HAP-1 (cell line): ENCODE measurements around the gene POM121L12.

ENCODE experiments used
- DNase-seq, 2 experiments: peaks; one replicate each; pipeline ENCODE4 v3.0.0-alpha.2; 2016 to 2020; ENCODE audit warnings: low spot score in 2 of 2
- H3K27me3 ChIP-seq: fragments of 250-450 bp; sonication (Bioruptor Pico); 2 replicates; pipeline ENCODE4 v1.5.1; 2020; ENCODE audit warnings: low read depth, mild to moderate bottlenecking, moderate library complexity
- H3K36me3 ChIP-seq: fragments of 250-450 bp; sonication (Bioruptor Pico); replicated peaks from 2 replicates; pipeline ENCODE4 v1.5.1; 2020; ENCODE audit warnings: mild to moderate bottlenecking
- H3K4me1 ChIP-seq: fragments of 250-450 bp; sonication (Bioruptor Pico); 2 replicates; pipeline ENCODE4 v1.5.1; 2020; ENCODE audit warnings: mild to moderate bottlenecking
- H3K4me3 ChIP-seq: fragments of 250-450 bp; sonication (Bioruptor Pico); 2 replicates; pipeline ENCODE4 v1.5.1; 2020; ENCODE audit warnings: mild to moderate bottlenecking, moderate library complexity
- H3K9me3 ChIP-seq: fragments of 250-450 bp; sonication (Bioruptor Pico); 2 replicates; pipeline ENCODE4 v1.5.1; 2020; ENCODE audit warnings: mild to moderate bottlenecking, moderate library complexity
- in situ Hi-C: fragments of 300-500 bp; cut with MboI; formaldehyde crosslinking; loops from 3 replicates; pipeline ENCODE4 v1.14.3; 2020; ENCODE audit warnings: low sequenced_read_pairs, inconsistent platforms, mixed read lengths

Gene POM121L12

DNA sequence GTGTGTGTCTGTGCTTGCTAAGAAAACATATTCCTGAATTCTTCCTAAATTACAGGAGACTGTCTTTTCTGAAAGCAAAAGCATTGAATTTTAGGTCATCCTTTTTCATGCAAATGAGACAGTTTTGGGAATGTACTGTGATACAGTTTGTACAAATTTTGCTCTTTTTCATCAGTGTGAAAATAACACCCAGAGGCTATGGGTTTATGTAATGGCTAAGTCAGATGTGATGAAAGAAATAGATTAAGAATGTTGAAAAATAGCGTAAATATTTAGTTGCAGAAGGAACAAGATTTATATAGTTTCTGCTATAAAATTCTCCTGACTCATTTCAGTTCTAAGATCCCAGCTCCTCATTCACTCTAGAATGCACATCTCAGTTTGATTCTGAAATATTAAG is 24.6 kb downstream of the POM121L12 start:
- H3K36me3 ChIP-seq: no peaks in the 10 kb centered on the region
- in situ Hi-C loops: no loop called here

DNA sequence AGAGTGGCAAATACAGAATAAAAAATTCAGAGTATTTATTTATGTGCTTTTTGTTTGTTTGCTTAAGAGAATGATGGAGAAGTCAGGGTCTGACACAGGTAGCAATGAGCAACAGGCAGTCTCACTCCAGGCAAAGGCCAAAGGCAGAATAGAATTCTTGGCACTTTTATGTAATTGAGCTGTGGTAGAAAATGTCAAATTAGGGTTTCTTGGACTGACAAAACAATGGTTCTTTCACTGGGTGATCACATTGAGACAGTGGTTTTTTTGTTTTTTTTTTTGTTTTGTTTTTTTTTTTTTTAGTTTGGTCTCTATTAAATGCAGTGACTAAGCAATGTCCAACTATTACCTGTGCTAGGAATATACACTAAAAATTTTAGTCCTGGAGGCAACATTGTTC is 27.4 kb downstream of the POM121L12 start:
- H3K9me3 ChIP-seq: no peaks in the 10 kb centered on the region
- H3K36me3 ChIP-seq: no peaks in the 10 kb centered on the region
- H3K4me3 ChIP-seq: no peak overlapping the region
- in situ Hi-C loops: no loop called here
- no peak for DNase-seq
- H3K4me1 ChIP-seq: no peaks in the 10 kb centered on the region
- no peaks in the 10 kb centered on the region for H3K27me3 ChIP-seq

More for the DNA sequence above, 24.6 kb downstream of the POM121L12 start:
- Histone ChIP-seq H3K4me1 (no peaks in the 10 kb centered on the region), H3K4me3 (no peak overlapping the region), H3K27me3 (no peaks in the 10 kb centered on the region), H3K9me3 (no peaks in the 10 kb centered on the region)
- no peak for DNase-seq

DNA sequence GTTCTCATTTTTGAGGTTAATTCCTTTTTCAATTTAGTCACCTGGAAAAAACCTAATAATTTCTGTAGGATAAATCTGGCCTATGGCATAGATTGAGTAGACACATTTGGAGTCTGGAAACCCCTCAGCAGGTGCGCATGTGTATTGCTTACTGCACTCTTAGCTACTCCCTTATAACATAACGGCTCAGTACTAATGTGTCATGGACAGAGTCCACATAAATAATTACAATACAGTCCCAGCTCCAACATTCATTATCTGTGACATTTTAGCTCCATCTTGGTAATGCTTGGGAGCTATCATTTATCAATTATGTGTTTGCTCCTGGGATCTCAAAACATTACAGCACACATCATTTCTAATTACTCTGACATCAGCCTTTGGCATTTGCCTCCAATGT is 33.2 kb downstream of the POM121L12 start:
- in situ Hi-C loops: no loop called here
- no peaks in the 10 kb centered on the region for H3K36me3 ChIP-seq
- H3K27me3 ChIP-seq: no peaks in the 10 kb centered on the region
- H3K4me3 ChIP-seq: no peak overlapping the region
- no peaks in the 10 kb centered on the region for H3K4me1 ChIP-seq
- DNase-seq: no peak
- no peaks in the 10 kb centered on the region for H3K9me3 ChIP-seq

DNA sequence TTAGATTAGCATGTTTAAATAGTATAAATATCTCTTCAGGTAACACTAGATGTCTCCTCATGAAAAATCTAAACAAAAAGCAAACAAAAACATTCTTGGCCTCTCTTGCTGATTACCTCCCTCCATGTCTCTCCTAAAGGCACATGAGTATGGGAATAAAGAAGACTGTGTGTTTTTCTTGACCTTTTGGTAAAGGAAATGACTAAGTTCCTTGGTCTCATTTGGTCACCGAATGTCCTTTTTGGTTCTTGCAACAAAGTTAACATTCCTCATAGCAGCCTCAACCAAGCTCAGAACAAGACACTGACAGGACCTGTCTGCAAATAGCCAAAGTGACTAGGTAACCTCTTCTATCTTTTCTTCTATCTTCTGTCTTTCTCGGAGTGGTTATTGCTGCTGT is 35.5 kb downstream of the POM121L12 start:
- Histone ChIP-seq H3K9me3 (no peaks in the 10 kb centered on the region), H3K27me3 (no peaks in the 10 kb centered on the region), H3K4me1 (no peaks in the 10 kb centered on the region), H3K4me3 (no peak overlapping the region), H3K36me3 (no peaks in the 10 kb centered on the region)
- DNase-seq: no peak
- in situ Hi-C loops: no loop called here
